WTC11 (cell line): ENCODE results near the gene GPALPP1.

ENCODE experiments used
- FOXJ3 ChIP-seq: sonication (generic); formaldehyde crosslinking; IDR thresholded peaks from 2 replicates; pipeline ENCODE4 v1.9.0; 2021; ENCODE audit warnings: missing genetic modification reagents, mild to moderate bottlenecking, borderline replicate concordance
- USF2 ChIP-seq: sonication (generic); formaldehyde crosslinking; IDR thresholded peaks from 2 replicates; pipeline ENCODE4 v1.8.1; 2023; ENCODE audit warnings: mild to moderate bottlenecking, missing genetic modification reagents, moderate library complexity

- TF ChIP-seq USF2 (CRISPR knock-in tag) (no peak), FOXJ3 (CRISPR knock-in tag) (no peak)
Observed at GRCh38 chr13:44978328-44978727, 11.0 kb upstream of the GPALPP1 start.
